ENCODE measurements around the gene TLR4.

TLR4 gene

GRCh38 chr9:117715411-117715989 is 11.3 kb downstream of the TLR4 start:
- no peak for DNase-seq (ENCODE audit: low read depth)

GRCh38 chr9:117718085-117718484 is 13.9 kb downstream of the TLR4 start:
- DNase-seq (ENCODE audit: low read depth) = no peak

GRCh38 chr9:117718701-117719100 is 14.5 kb downstream of the TLR4 start:
- no peak for DNase-seq (ENCODE audit: low read depth)

- DNase-seq (ENCODE audit: low read depth) = no peak
Observed at GRCh38 chr9:117719161-117719920, 15.1 kb downstream of the TLR4 start.

GRCh38 chr9:117720066-117720465 is 15.9 kb downstream of the TLR4 start:
- no peak for DNase-seq (ENCODE audit: low read depth)

GRCh38 chr9:117720555-117720954 is 16.4 kb downstream of the TLR4 start:
- no peak for DNase-seq (ENCODE audit: low read depth)

- no peak for DNase-seq (ENCODE audit: low read depth)
Observed at GRCh38 chr9:117720987-117721386, 16.8 kb downstream of the TLR4 start.

- DNase-seq (ENCODE audit: low read depth) = no peak
Observed at GRCh38 chr9:117722108-117722761, 18.0 kb downstream of the TLR4 start.

GRCh38 chr9:117723986-117724625 is 19.9 kb downstream of the TLR4 start:
- no peak for DNase-seq (ENCODE audit: low read depth)

- DNase-seq (ENCODE audit: low read depth) = no peak
Observed at GRCh38 chr9:117725426-117725887, 21.3 kb downstream of the TLR4 start.

- no peak for DNase-seq (ENCODE audit: low read depth)
Observed at GRCh38 chr9:117729375-117729774, 25.2 kb downstream of the TLR4 start.

- no peak for DNase-seq (ENCODE audit: low read depth)
Observed at GRCh38 chr9:117732494-117732893, 28.3 kb downstream of the TLR4 start.

- DNase-seq (ENCODE audit: low read depth) = no peak
Observed at GRCh38 chr9:117733465-117733864, 29.3 kb downstream of the TLR4 start.

GRCh38 chr9:117734082-117734481 is 29.9 kb downstream of the TLR4 start:
- DNase-seq (ENCODE audit: low read depth) = no peak

GRCh38 chr9:117734523-117735314 is 30.5 kb downstream of the TLR4 start:
- DNase-seq (ENCODE audit: low read depth) = no peak

- no peak for DNase-seq (ENCODE audit: low read depth)
Observed at GRCh38 chr9:117737721-117738226, 33.6 kb downstream of the TLR4 start.

GRCh38 chr9:117739206-117739605 is 35.0 kb downstream of the TLR4 start:
- DNase-seq (ENCODE audit: low read depth) = no peak

- no peak for DNase-seq (ENCODE audit: low read depth)
Observed at GRCh38 chr9:117739624-117740347, 35.6 kb downstream of the TLR4 start.

- DNase-seq (ENCODE audit: low read depth) = no peak
Observed at GRCh38 chr9:117742131-117742530, 37.9 kb downstream of the TLR4 start.

- no peak for DNase-seq (ENCODE audit: low read depth)
Observed at GRCh38 chr9:117744369-117744768, 40.2 kb downstream of the TLR4 start.

- DNase-seq (ENCODE audit: low read depth) = no peak
Observed at GRCh38 chr9:117744856-117745389, 40.7 kb downstream of the TLR4 start.

Data from stimulated activated CD8-positive, alpha-beta memory T cell treated with anti-CD3 and anti-CD28 coated beads, Interleukin-15, amount 100 ng/mL, for 1 hour (primary cell).